Urothelium cell line (cell line): ENCODE data around the gene DCST2.

Experiments
- DNase-seq: peaks from one replicate; pipeline ENCODE4 v3.0.0; 2011; ENCODE audit warnings: low spot score, mixed read lengths
- FAIRE-seq: peaks from 2 replicates; lab custom pipeline; 2011; peaks lifted over from hg19 to GRCh38; lab: Jason Lieb, UNC

The DCST2 gene

GRCh38 chr1:155033524-155033923 is at the start of gene DCST2, which contains the start of gene DCST1:
Gene DCST2 (minus strand): TSS chr1:155033781. CDS start chr1:155033701, 80 bp downstream.
Gene DCST1 (plus strand): TSS chr1:155033824. CDS start chr1:155034037, 213 bp downstream.
- FAIRE-seq: no peak

GRCh38 chr1:155083052-155083541 is 49.5 kb upstream of the DCST2 start:
- no peak for DNase-seq
- FAIRE-seq: no peak

More at GRCh38 chr1:155033524-155033923, at the start of gene DCST2, which contains the start of gene DCST1:
- DNase-seq: no peak

GRCh38 chr1:155082301-155083051 is 48.9 kb upstream of the DCST2 start:
- DNase-seq: no peak
- FAIRE-seq: no peak

- no peak for FAIRE-seq
These were observed 48.1 kb upstream of the DCST2 start for GRCh38 chr1:155081472-155082300.

GRCh38 chr1:155080312-155081228 is 47.0 kb upstream of the DCST2 start:
- DNase-seq (no peak), FAIRE-seq (no peak)

More at GRCh38 chr1:155081472-155082300, 48.1 kb upstream of the DCST2 start:
- no peak for DNase-seq

GRCh38 chr1:155079487-155080311 is 46.1 kb upstream of the DCST2 start:
- DNase-seq (no peak), FAIRE-seq (no peak)

- DNase-seq (no peak), FAIRE-seq (no peak)
These were observed 45.6 kb upstream of the DCST2 start for GRCh38 chr1:155079210-155079486.

- peak; percentile 96 for DNase-seq
- peak; percentile 35 for FAIRE-seq
These were observed 45.1 kb upstream of the DCST2 start, which contains the start of gene EFNA3 for GRCh38 chr1:155078469-155079209. Gene EFNA3 (plus strand): TSS chr1:155078837. CDS start chr1:155078942, 105 bp downstream.

- FAIRE-seq (no peak), DNase-seq (no peak)
These were observed 44.3 kb upstream of the DCST2 start for GRCh38 chr1:155077758-155078445.

GRCh38 chr1:155077346-155077745 is 43.8 kb upstream of the DCST2 start:
- FAIRE-seq: no peak
- no peak for DNase-seq

- DNase-seq (no peak), FAIRE-seq (no peak)
These were observed 42.8 kb upstream of the DCST2 start for GRCh38 chr1:155076371-155076770.

GRCh38 chr1:155075535-155075934 is 42.0 kb upstream of the DCST2 start:
- FAIRE-seq: no peak

GRCh38 chr1:155073377-155074242 is 40.0 kb upstream of the DCST2 start:
- no peak for DNase-seq
- FAIRE-seq: no peak

More at GRCh38 chr1:155075535-155075934, 42.0 kb upstream of the DCST2 start:
- DNase-seq: no peak

- FAIRE-seq (no peak), DNase-seq (no peak)
These were observed 39.1 kb upstream of the DCST2 start for GRCh38 chr1:155072531-155073289.

GRCh38 chr1:155071701-155072100 is 38.1 kb upstream of the DCST2 start:
- no peak for FAIRE-seq
- no peak for DNase-seq

GRCh38 chr1:155070721-155071569 is 37.4 kb upstream of the DCST2 start:
- DNase-seq: no peak
- no peak for FAIRE-seq
